Tibial artery (tissue), 4 donors: ENCODE measurements around the gene ARMC7.

Experiments used
- DNase-seq, 2 donors: peaks; one replicate each; pipeline ENCODE4 v3.0.0-alpha.2; 2019
- H3K27ac ChIP-seq, 2 donors: fragments of 200-600 bp; sonication (generic) in 1 of 2; 1 replicate in 1 of 2; 2 replicates in 1 of 2; pipeline ENCODE4 v1.5.1; 2018 to 2019; ENCODE audit warnings: mild to moderate bottlenecking in 1 of 2
- H3K27me3 ChIP-seq, 2 donors: fragments of 200-600 bp; sonication (generic) in 1 of 2; one replicate each; pipeline versions ENCODE4 v1.5.1 to v1.6.0; 2016 to 2019
- H3K36me3 ChIP-seq, 3 donors: fragments of 200-600 bp; sonication (generic) in 2 of 3; one replicate each; pipeline ENCODE4 v1.5.1; 2016 to 2019; ENCODE audit warnings: mild to moderate bottlenecking in 2 of 3
- H3K4me1 ChIP-seq, 4 donors: fragments of 200-600 bp; sonication (generic) in 2 of 4; 1 replicate in 3 of 4; 2 replicates in 1 of 4; pipeline ENCODE4 v1.5.1; 2016 to 2019
- H3K4me3 ChIP-seq, 2 donors: fragments of 200-600 bp; sonication (generic) in 1 of 2; 1 replicate in 1 of 2; 2 replicates in 1 of 2; pipeline ENCODE4 v1.5.1; 2018 to 2019; ENCODE audit warnings: mild to moderate bottlenecking in 2 of 2
- H3K9me3 ChIP-seq, 3 donors: fragments of 200-600 bp; sonication (generic) in 1 of 3; one replicate each; pipeline ENCODE4 v1.5.1; 2016 to 2019
- intact Hi-C: fragments of 100-400 bp; cut with DNase I; formaldehyde crosslinking; loops from one replicate; pipeline ENCODE4 v1.15.0; 2023; ENCODE audit warnings: low total_unique reads
- TF ChIP-seq, protein P1 (sequence below), 2 experiments: fragments of 200-600 bp in 1 of 2; fragments of 450-650 bp in 1 of 2; IDR thresholded peaks; one replicate each; pipeline ENCODE4 v1.5.1; 2017 to 2019; ENCODE audit warnings: antibody characterized with exemption in 2 of 2, mild to moderate bottlenecking in 1 of 2, moderate library complexity in 1 of 2

The ARMC7 gene

DNA sequence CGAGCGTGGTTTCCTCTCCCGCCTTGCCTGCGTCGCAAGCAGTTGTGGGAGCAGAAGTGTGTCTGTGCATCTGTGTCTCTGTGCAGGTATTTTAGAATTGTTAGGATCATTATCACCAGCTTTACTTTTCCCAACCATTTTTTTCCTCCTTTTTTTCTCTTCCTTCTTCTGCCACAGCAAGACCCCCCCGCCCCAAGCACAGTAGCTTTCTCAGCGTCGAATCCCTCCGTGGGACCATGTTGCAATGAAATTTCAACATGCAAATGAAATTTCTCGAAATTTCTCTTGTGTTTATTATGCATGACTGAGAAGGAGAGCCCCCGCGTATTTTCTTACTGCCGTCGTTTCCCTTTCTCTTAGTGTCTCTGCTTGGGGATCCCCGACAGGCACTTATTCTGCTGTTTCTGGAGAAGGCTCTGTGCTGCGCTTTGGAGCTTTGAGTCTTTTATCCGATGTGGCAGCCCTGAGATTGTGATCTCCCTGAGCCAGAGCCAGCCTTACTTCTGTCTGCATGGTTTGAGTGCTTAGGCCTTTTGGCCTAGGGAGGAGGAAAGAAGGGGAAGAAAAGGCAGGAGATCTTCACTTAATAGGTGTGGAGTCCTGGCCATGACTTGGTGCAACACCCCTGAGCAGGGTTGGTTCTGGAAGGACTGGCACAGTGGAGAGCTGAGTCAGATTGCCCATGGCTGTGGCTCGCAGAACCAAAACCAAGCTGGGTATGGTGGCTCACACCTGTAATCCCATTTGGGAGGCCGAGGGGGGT, 5.0 kb downstream of the ARMC7 start:
- Histone ChIP-seq H3K27me3 (no peaks in the 10 kb centered on the region), H3K9me3 (no peaks in the 10 kb centered on the region), H3K4me1 (peaks cover 0 to 37% (median 18%) of the 10 kb centered on the region in 4 donors), H3K4me3 (peak overlapping the region; percentile 50 to 62), H3K36me3 (peaks cover 0 to 10% (median 0%) of the 10 kb centered on the region in 3 donors), H3K27ac (peak overlapping the region; percentile 78 to 81)
- DNase-seq, result no peak
- TF ChIP-seq, protein P1, sequence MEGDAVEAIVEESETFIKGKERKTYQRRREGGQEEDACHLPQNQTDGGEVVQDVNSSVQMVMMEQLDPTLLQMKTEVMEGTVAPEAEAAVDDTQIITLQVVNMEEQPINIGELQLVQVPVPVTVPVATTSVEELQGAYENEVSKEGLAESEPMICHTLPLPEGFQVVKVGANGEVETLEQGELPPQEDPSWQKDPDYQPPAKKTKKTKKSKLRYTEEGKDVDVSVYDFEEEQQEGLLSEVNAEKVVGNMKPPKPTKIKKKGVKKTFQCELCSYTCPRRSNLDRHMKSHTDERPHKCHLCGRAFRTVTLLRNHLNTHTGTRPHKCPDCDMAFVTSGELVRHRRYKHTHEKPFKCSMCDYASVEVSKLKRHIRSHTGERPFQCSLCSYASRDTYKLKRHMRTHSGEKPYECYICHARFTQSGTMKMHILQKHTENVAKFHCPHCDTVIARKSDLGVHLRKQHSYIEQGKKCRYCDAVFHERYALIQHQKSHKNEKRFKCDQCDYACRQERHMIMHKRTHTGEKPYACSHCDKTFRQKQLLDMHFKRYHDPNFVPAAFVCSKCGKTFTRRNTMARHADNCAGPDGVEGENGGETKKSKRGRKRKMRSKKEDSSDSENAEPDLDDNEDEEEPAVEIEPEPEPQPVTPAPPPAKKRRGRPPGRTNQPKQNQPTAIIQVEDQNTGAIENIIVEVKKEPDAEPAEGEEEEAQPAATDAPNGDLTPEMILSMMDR (IDR thresholded peaks at IDR 0.05), result no peak
- intact Hi-C loops, result loop anchor here (10.0 kb wide), 1 partner anchor 90 kb away; the partner anchor contains the start of gene NUP85

DNA sequence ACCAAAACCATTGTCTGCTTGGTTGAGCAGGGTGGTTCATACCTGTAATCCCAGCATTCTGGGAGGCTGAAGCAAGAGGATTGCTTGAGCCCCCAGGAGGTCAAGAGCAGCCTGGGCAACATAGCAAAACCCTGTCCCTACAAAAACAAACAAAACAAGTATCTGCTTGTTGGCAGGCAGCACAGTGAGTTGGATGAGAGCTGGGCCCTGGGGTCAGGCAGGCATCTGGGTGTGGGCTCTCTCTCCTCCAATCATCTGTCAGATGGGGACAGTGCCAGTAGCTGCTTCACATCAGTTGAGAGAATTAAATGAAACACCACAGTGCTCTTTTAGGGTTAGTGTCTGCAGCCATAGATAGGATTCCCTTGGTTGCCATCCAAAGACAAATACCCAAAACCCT, 5.8 kb downstream of the ARMC7 start:
- Histone ChIP-seq H3K27ac (no peak overlapping the region), H3K4me1 (peaks cover 0 to 34% (median 16%) of the 10 kb centered on the region in 4 donors), H3K4me3 (no peak overlapping the region), H3K36me3 (peaks cover 0 to 12% (median 0%) of the 10 kb centered on the region in 3 donors), H3K9me3 (no peaks in the 10 kb centered on the region), H3K27me3 (no peaks in the 10 kb centered on the region)
- no peak for DNase-seq
- intact Hi-C loops, result loop anchor here (10.0 kb wide), 1 partner anchor 89 kb away; the partner anchor contains the start of gene NUP85
- TF ChIP-seq, protein P1 (IDR thresholded peaks at IDR 0.05), result no peak

DNA sequence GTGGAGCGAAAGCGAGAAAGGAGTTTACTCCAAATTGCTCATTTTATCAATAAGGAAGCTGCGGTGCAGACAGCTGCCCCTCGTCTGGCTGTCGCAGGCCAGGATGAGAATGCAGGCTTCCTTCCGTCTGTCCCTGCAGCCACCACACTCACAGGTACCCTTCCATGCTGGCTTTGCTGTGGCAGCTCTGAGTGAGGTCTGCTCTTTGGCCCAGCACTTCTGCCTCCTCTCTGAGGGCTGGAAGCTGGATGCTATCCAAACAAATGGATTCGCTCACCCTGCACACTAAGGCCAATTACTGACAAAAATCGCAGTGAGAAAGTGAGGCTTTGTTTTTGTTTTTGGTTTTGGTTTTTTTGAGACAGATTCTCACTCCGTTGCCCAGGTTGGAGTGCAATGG, 7.0 kb downstream of the ARMC7 start:
- no peak overlapping the region for H3K27ac ChIP-seq
- intact Hi-C loops, result loop anchor here (2.0 to 10.0 kb wide), 2 partner anchors 58 to 88 kb away; partner anchors contain the start of gene NUP85
- H3K4me1 ChIP-seq, result peaks cover 0 to 23% (median 9%) of the 10 kb centered on the region in 4 donors
- no peak overlapping the region for H3K4me3 ChIP-seq
- TF ChIP-seq, protein P1 (IDR thresholded peaks at IDR 0.05), result no peak
- no peak for DNase-seq
- H3K9me3 ChIP-seq, result no peaks in the 10 kb centered on the region
- H3K27me3 ChIP-seq, result no peaks in the 10 kb centered on the region
- H3K36me3 ChIP-seq, result peaks cover 0 to 20% (median 0%) of the 10 kb centered on the region in 3 donors

DNA sequence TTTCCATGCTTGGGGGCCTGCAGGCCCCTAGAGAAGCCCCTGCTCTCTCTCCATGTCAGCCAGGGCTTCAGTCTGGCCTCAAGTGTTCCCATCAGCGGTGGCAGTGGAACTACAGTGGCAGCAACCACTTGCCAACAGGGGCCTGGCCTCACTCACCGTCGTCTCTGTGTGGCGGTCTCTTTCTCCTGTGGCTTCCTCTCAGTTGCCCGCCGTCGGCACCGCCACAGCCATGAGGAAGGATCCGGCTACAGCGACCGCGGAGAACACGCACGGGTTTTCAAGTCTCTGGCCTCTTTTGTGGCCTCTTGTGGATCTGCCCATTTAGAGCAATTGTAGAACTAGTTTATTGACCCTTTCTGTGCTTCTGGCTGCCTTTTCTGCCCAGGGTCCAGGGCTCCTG, 8.5 kb downstream of the ARMC7 start:
- TF ChIP-seq, protein P1 (IDR thresholded peaks at IDR 0.05), result no peak
- peaks cover 0 to 17% (median 9%) of the 10 kb centered on the region in 4 donors for H3K4me1 ChIP-seq
- no peak for DNase-seq
- no peaks in the 10 kb centered on the region for H3K27me3 ChIP-seq
- peaks cover 0 to 20% (median 0%) of the 10 kb centered on the region in 3 donors for H3K36me3 ChIP-seq
- H3K9me3 ChIP-seq, result no peaks in the 10 kb centered on the region
- intact Hi-C loops, result loop anchor here (10.0 kb wide), 1 partner anchor 86 kb away; the partner anchor contains the start of gene NUP85
- H3K27ac ChIP-seq, result no peak overlapping the region
- H3K4me3 ChIP-seq, result no peak overlapping the region

DNA sequence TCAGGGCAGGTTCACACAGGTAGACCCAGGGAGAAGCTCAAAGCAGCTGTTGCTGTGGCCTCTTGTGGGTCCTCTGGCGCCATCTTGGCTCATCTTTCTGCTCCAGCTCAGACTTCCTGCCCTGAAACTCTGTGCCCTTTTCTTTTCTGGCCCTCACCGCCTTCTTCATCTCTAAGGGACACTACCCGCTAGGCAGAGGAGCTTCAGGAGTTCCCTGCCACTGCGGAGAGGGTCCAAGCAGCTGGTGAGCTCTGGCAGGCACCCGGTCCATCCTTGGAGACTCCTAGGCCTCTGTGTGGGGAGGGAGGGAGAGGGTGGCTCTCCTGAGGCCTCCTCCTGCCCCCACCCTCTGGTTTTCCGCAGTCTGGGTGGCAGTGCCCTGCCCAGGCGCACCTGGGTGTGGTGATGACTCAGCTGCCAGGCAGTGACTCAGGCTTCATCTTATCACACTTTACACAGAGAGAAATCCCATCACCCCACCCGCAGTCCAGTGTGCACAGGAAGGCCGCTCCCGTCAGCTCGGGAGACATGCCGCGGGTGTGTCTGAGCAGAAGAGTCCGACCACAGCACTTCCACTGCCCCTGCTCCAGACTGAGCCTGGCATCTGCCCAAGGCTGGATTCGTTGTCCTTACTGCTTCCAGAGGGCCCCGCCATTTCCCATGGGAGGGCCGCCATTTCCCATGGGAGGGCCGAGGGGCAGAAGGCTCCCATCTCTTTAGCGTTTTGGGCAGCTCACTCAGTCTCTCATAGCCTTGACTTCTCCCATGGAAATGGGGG, 14.5 kb downstream of the ARMC7 start:
- H3K4me1 ChIP-seq, result peaks cover 0 to 7% (median 0%) of the 10 kb centered on the region in 4 donors
- no peaks in the 10 kb centered on the region for H3K9me3 ChIP-seq
- H3K4me3 ChIP-seq, result no peak overlapping the region
- no peak overlapping the region for H3K27ac ChIP-seq
- TF ChIP-seq, protein P1 (IDR thresholded peaks at IDR 0.05), result no peak
- H3K27me3 ChIP-seq, result no peaks in the 10 kb centered on the region
- intact Hi-C loops, result no loop called here
- peak; percentile 37 to 69 for DNase-seq
- H3K36me3 ChIP-seq, result peaks cover 0 to 18% (median 0%) of the 10 kb centered on the region in 3 donors
